AG08396 (cell line): ENCODE measurements around the gene LCN12.
A peak's percentile ranks its signal among the peaks of the same experiment; 100 is the strongest.
"Not testable (repeated sequence)": the region's sequence is repeated elsewhere in the genome, so short reads cannot be mapped to it uniquely, and the experiment has no call there.

Experiments used
- DNase-seq: peaks from one replicate; pipeline ENCODE4 v3.0.0; 2012; ENCODE audit warnings: low spot score, mixed read lengths

The LCN12 gene

GRCh38 chr9:136991993-136992818 lies 40.1 kb downstream of the LCN12 start, which contains the start of gene PAXX:
Gene PAXX (plus strand): TSS chr9:136992422. CDS start chr9:136992444, 22 bp downstream.
- DNase-seq = peak; percentile 99

GRCh38 chr9:136992819-136993369 lies 40.8 kb downstream of the LCN12 start:
- DNase-seq = no peak

- DNase-seq = no peak
These were observed 42.3 kb downstream of the LCN12 start for GRCh38 chr9:136994180-136994887.

GRCh38 chr9:136994888-136995230 lies 42.8 kb downstream of the LCN12 start:
- DNase-seq = no peak

GRCh38 chr9:136995362-136995761 lies 43.3 kb downstream of the LCN12 start:
- DNase-seq = no peak

GRCh38 chr9:136995772-136996311 lies 43.8 kb downstream of the LCN12 start:
- DNase-seq = peak; percentile 68

- DNase-seq = peak; percentile 58
These were observed 44.6 kb downstream of the LCN12 start, which contains the start of gene CLIC3 for GRCh38 chr9:136996361-136997292. Gene CLIC3 (minus strand): TSS chr9:136996568. CDS start chr9:136996543, 25 bp downstream.

GRCh38 chr9:136997371-136997770 lies 45.3 kb downstream of the LCN12 start:
- no peak for DNase-seq

- DNase-seq = no peak
These were observed 45.8 kb downstream of the LCN12 start for GRCh38 chr9:136997830-136998234.

- DNase-seq = peak; percentile 85
These were observed 48.3 kb downstream of the LCN12 start for GRCh38 chr9:137000177-137000930.

GRCh38 chr9:137001857-137002645 lies 50.0 kb downstream of the LCN12 start:
- no peak for DNase-seq

- DNase-seq = no peak
These were observed 50.6 kb downstream of the LCN12 start for GRCh38 chr9:137002646-137003041.

GRCh38 chr9:137004285-137004684 lies 52.2 kb downstream of the LCN12 start:
- DNase-seq = not testable (repeated sequence)
